Stimulated activated CD4-positive, alpha-beta T cell treated with anti-CD3 and anti-CD28 coated beads, Interleukin-2, amount 100 ng/mL, for 4 hours (primary cell): ENCODE data around the gene GRK3.

Experiments used
- DNase-seq: peaks from one replicate; pipeline ENCODE4 v3.0.0-alpha.2; 2020; ENCODE audit warnings: low read depth

Gene GRK3

GRCh38 chr22:25663654-25664053 is 99.2 kb downstream of the GRK3 start:
- DNase-seq: no peak

- DNase-seq: no peak
Measured at GRCh38 chr22:25666308-25666707, 101.8 kb downstream of the GRK3 start.

GRCh38 chr22:25668437-25668836 is 104.0 kb downstream of the GRK3 start:
- no peak for DNase-seq

- DNase-seq: no peak
Measured at GRCh38 chr22:25669253-25670069, 105.0 kb downstream of the GRK3 start.

GRCh38 chr22:25670070-25670461 is 105.6 kb downstream of the GRK3 start:
- DNase-seq: no peak

- no peak for DNase-seq
Measured at GRCh38 chr22:25672289-25673084, 108.0 kb downstream of the GRK3 start.

GRCh38 chr22:25673713-25674112 is 109.2 kb downstream of the GRK3 start:
- no peak for DNase-seq

GRCh38 chr22:25677631-25678030 is 113.2 kb downstream of the GRK3 start:
- DNase-seq: no peak

GRCh38 chr22:25680051-25680450 is 115.6 kb downstream of the GRK3 start:
- no peak for DNase-seq

- DNase-seq: no peak
Measured at GRCh38 chr22:25680956-25681355, 116.5 kb downstream of the GRK3 start.

- DNase-seq: no peak
Measured at GRCh38 chr22:25682109-25682508, 117.6 kb downstream of the GRK3 start.

GRCh38 chr22:25688627-25689026 is 124.2 kb downstream of the GRK3 start:
- DNase-seq: no peak

GRCh38 chr22:25689631-25690030 is 125.2 kb downstream of the GRK3 start:
- no peak for DNase-seq

GRCh38 chr22:25690798-25691197 is 126.3 kb downstream of the GRK3 start:
- DNase-seq: no peak

GRCh38 chr22:25692397-25693267 is 128.2 kb downstream of the GRK3 start:
- no peak for DNase-seq

GRCh38 chr22:25693268-25693565 is 128.7 kb downstream of the GRK3 start:
- DNase-seq: no peak

- no peak for DNase-seq
Measured at GRCh38 chr22:25694196-25694907, 129.9 kb downstream of the GRK3 start.

GRCh38 chr22:25695146-25695545 is 130.7 kb downstream of the GRK3 start:
- DNase-seq: no peak

GRCh38 chr22:25696763-25697162 is 132.3 kb downstream of the GRK3 start:
- DNase-seq: no peak

GRCh38 chr22:25697181-25697664 is 132.7 kb downstream of the GRK3 start:
- no peak for DNase-seq

- DNase-seq: no peak
Measured at GRCh38 chr22:25697978-25698377, 133.5 kb downstream of the GRK3 start.

GRCh38 chr22:25698461-25698860 is 134.0 kb downstream of the GRK3 start:
- no peak for DNase-seq
